ENCODE results near the gene ITGA11.

The ITGA11 gene

DNA sequence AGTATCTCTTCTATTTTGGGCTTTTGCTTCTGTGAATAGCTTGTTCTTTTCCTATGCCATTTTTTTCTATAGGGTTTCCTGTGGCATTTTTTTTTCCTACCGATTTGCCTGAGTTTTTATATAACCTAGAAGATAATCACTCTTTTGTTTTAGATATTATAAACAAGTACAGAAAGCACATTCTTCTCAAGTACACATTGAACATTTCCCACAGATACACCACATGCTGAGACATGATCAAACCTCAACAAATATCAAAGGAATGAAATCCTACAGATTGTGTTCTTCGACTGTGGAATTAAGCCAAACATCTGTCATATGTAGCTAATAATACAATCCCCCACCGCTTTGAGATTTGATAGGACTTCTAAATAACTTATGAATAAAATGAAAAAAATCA is 163.6 kb downstream of the ITGA11 start:
- no peak overlapping the region for H3K27ac Mint-ChIP-seq
- no peaks in the 10 kb centered on the region for H3K9me3 Mint-ChIP-seq
- peaks cover 4% of the 10 kb centered on the region for H3K27me3 Mint-ChIP-seq
- H3K4me1 Mint-ChIP-seq (ENCODE audit: low read depth), result peaks cover 10% of the 10 kb centered on the region
- no peaks in the 10 kb centered on the region for H3K36me3 Mint-ChIP-seq (ENCODE audit: low read depth)
- no peak overlapping the region for H3K4me3 Mint-ChIP-seq

DNA sequence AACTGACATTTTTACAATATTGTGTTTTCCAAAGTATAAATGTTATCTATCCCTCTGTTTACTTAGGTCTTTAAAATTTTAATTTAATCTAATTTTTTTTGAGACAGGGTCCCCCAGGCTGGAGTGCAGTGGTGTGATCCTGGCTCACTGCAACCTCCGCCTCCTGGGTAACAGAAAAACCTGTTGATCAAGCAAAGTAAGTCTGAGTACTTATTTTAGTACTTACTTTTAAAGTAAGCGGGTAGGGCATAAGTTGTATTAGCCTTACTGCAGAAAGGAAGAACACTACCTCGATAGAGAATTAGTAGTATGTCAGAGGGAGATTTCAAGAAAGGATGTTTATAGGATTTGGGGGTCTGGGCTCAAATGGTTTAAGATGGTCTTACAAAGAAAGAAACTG is 166.3 kb downstream of the ITGA11 start:
- Mint-ChIP-seq H3K27me3 (peaks cover 8% of the 10 kb centered on the region), H3K9me3 (no peaks in the 10 kb centered on the region), H3K36me3 (ENCODE audit: low read depth) (no peaks in the 10 kb centered on the region), H3K27ac (no peak overlapping the region), H3K4me1 (ENCODE audit: low read depth) (no peaks in the 10 kb centered on the region), H3K4me3 (no peak overlapping the region)

DNA sequence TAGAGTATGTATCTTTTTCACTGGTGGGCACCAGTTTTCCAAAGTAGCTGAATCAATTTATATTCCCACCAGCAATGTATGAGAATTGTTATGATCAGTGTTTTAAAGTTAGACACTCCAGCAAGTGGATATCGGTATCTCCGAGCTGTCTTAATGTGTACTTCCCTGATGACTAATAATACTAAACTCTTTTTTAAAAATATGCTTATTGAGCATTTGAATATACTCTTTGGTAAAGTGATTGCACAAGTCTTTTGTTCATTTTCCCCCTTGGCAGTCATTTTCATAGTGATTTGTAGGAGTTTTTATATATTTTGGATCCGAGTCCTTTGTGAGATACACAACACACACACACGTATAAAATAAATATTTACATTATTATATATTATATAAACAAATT is 166.9 kb downstream of the ITGA11 start:
- H3K9me3 Mint-ChIP-seq, result no peaks in the 10 kb centered on the region
- no peaks in the 10 kb centered on the region for H3K4me1 Mint-ChIP-seq (ENCODE audit: low read depth)
- peaks cover 8% of the 10 kb centered on the region for H3K27me3 Mint-ChIP-seq

DNA sequence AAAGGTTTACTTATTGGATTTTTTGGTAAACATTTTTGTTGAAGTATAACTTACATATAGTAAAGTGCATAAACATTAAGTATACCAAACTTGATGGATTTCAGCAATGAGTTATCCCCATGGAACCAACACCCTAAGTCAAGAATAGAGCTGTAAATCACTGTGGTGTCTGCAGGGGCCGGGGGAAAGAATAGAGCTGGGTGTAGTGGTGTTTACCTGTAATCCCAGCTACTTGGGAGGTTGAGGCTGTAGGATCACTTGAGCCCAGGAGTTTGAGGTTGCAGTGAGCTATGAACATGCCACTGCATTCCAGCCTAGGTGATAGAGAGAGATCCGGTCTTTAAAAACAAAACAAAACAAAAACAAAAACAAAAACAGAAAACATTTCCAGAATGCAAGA is 167.7 kb downstream of the ITGA11 start:
- H3K4me3 Mint-ChIP-seq, result no peak overlapping the region
- peaks cover 8% of the 10 kb centered on the region for H3K27me3 Mint-ChIP-seq
- no peaks in the 10 kb centered on the region for H3K36me3 Mint-ChIP-seq (ENCODE audit: low read depth)
- H3K9me3 Mint-ChIP-seq, result no peaks in the 10 kb centered on the region
- H3K4me1 Mint-ChIP-seq (ENCODE audit: low read depth), result no peaks in the 10 kb centered on the region
- H3K27ac Mint-ChIP-seq, result no peak overlapping the region

More for the DNA sequence above, 166.9 kb downstream of the ITGA11 start:
- Mint-ChIP-seq H3K27ac (no peak overlapping the region), H3K36me3 (ENCODE audit: low read depth) (no peaks in the 10 kb centered on the region), H3K4me3 (no peak overlapping the region)

DNA sequence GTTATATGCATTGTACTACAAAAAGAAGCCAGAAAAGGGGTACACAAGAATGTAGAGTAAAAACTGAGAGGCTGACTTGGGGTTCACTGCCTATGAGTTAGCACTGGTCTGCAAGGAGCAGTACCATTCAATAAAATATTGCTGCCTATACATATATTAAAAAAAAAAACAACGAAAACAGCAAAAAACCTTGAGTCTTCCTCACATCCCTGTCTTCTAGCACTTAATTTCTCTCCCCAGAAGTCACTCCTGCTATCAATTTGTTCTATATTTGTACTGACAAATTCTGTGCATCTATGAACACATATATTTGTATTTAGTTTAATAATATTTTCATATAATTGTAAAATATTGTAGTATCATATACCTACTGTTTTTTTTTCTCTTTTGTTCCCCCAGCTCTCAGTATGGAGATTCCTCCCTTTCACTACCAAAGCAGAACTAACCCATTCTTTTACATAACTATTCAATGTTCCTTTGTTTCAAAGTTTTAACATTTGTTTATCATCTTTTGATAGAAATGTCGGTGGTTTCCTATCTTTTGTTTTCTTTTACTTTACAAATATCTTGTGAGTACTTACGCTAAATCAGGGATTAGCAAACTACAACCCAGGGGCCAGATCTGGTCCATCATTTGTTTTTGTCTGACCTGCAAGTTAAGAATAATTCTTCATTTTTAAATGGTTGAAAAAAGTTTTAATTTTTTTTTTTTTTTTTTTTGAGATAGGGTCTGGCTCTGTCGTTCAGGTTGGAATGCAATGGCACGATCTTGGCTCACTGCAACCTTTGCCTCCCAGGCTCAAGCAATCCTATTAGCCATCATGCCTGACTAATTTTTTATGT is 169.2 kb downstream of the ITGA11 start:
- Mint-ChIP-seq H3K9me3 (no peaks in the 10 kb centered on the region), H3K36me3 (ENCODE audit: low read depth) (no peaks in the 10 kb centered on the region), H3K27me3 (peaks cover 8% of the 10 kb centered on the region), H3K4me1 (ENCODE audit: low read depth) (peaks cover 6% of the 10 kb centered on the region), H3K27ac (no peak overlapping the region), H3K4me3 (no peak overlapping the region)

DNA sequence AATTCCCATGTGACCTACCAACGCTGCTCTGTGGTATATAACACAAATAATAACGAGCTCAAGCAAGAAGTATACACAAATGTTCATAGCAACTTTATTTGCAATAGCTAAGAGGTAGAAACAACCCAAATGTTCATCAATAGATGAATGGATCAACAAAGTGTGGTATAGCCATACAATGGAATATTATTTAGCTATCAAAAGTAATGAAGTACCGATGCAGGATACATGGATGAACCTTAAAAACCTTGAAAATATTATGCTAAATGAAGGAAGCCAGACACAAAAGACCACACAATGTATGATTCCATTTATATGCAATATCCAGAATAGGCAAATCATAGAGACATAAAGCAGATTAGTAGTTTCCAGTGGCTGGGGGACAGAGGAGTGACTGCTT is 170.0 kb downstream of the ITGA11 start:
- H3K4me3 Mint-ChIP-seq, result no peak overlapping the region
- no peak overlapping the region for H3K27ac Mint-ChIP-seq
- H3K4me1 Mint-ChIP-seq (ENCODE audit: low read depth), result peaks cover 7% of the 10 kb centered on the region
- H3K27me3 Mint-ChIP-seq, result peaks cover 8% of the 10 kb centered on the region
- no peaks in the 10 kb centered on the region for H3K9me3 Mint-ChIP-seq
- no peaks in the 10 kb centered on the region for H3K36me3 Mint-ChIP-seq (ENCODE audit: low read depth)

DNA sequence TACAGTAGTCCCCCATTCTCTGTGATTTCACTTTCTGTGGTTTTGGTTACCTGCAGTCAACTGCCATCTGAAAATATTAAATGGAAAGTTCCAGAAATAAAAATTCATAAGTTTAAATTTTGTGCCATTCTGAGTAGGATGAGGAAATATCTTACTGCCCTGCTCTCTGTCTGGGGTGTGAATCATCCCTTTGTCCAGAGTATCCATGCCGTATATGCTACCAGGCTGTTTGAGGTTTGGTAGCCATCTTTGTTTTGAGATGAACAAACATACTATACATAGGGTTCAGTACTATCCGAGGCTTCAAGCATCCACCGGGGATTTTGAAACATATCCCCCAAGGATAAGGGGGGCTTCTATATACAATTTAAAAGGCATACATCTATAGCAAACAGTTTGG is 170.7 kb downstream of the ITGA11 start:
- H3K4me3 Mint-ChIP-seq, result no peak overlapping the region
- H3K36me3 Mint-ChIP-seq (ENCODE audit: low read depth), result no peaks in the 10 kb centered on the region
- H3K27me3 Mint-ChIP-seq, result peaks cover 8% of the 10 kb centered on the region
- H3K9me3 Mint-ChIP-seq, result no peaks in the 10 kb centered on the region
- no peak overlapping the region for H3K27ac Mint-ChIP-seq
- peaks cover 9% of the 10 kb centered on the region for H3K4me1 Mint-ChIP-seq (ENCODE audit: low read depth)

DNA sequence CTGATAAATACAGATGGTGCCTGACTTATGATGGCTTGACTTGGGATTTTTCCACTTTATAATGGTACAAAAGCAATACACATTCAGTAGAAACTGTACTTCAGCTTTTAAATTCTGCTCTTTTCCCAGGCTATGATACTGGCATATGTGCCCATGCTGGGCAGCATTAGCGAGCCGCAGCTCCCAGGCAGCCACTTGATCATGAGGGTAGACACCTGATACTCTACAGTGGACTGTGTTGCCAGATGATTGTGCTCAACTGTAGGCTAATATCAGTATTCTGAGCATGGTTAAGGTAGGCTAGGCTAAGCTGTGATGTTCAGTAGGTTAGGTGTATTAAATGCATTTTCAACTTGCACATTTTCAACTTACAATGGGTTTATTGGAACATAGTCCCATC is 172.1 kb downstream of the ITGA11 start:
- H3K27ac Mint-ChIP-seq, result no peak overlapping the region
- H3K27me3 Mint-ChIP-seq, result peaks cover 8% of the 10 kb centered on the region
- H3K36me3 Mint-ChIP-seq (ENCODE audit: low read depth), result no peaks in the 10 kb centered on the region
- H3K4me1 Mint-ChIP-seq (ENCODE audit: low read depth), result peaks cover 9% of the 10 kb centered on the region
- no peak overlapping the region for H3K4me3 Mint-ChIP-seq
- H3K9me3 Mint-ChIP-seq, result no peaks in the 10 kb centered on the region

DNA sequence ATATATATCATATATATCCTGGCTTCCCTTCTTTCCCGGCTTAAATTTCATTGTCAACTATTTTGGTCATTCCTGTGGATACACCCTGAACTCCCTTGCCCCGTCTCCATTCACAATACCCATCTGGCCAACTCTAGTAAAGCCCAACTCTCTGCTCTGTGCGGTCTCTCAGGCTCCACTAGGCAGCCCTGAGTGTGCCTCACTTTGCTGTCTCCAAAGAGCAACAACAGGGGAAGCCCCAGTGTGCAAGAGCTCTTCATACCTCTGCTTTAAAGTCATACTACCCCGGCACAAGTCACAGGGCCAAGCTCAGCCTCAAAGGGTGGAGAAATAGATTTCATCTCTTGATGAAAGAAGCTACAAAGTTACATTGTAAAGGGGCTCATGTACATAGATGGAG is 173.3 kb downstream of the ITGA11 start:
- peaks cover 9% of the 10 kb centered on the region for H3K4me1 Mint-ChIP-seq (ENCODE audit: low read depth)
- no peaks in the 10 kb centered on the region for H3K36me3 Mint-ChIP-seq (ENCODE audit: low read depth)
- no peak overlapping the region for H3K4me3 Mint-ChIP-seq
- no peaks in the 10 kb centered on the region for H3K9me3 Mint-ChIP-seq
- peaks cover 8% of the 10 kb centered on the region for H3K27me3 Mint-ChIP-seq
- H3K27ac Mint-ChIP-seq, result no peak overlapping the region

DNA sequence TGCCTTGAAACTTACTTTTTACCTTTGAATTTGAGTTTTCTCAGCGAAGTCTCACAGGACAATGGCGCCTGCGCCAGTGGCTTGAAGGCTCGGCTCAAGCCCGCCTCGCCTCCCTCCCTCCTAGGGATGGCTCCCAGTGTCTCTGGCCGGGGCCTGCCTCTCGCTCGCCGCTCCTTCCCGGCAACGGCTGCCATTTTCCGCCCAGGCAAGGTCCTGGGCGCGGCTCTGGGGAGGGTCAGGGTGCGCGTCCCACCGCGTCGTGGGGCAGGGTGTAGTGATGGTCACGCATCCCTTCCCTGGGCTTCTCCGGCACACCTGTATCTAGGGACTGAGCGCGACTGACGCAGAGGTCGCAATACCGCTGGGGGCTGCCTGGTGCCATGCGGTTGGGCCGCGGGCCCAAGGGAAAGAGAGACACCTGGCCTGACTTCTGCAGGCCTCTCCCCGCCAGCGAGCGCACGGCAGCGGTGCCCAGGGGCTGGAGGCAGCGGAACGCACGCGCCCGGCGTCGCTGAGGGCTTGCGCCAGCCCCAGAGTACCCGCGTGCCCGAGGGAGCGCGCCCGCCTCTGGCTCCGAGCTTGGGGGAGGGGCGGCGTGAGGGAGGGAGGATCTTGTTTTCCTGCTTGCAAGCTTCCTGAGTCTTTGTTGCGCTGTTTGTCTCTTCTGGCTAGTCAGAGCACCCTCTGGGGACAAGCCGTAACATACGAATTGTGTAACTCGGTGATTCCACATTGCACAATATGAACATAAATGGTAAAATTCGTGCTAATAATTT is 175.1 kb downstream of the ITGA11 start:
- peaks cover 7% of the 10 kb centered on the region for H3K27me3 Mint-ChIP-seq
- no peak overlapping the region for H3K27ac Mint-ChIP-seq
- peaks cover 9% of the 10 kb centered on the region for H3K4me1 Mint-ChIP-seq (ENCODE audit: low read depth)
- H3K36me3 Mint-ChIP-seq (ENCODE audit: low read depth), result no peaks in the 10 kb centered on the region
- H3K4me3 Mint-ChIP-seq, result peak overlapping the region; percentile 61
- no peaks in the 10 kb centered on the region for H3K9me3 Mint-ChIP-seq

DNA sequence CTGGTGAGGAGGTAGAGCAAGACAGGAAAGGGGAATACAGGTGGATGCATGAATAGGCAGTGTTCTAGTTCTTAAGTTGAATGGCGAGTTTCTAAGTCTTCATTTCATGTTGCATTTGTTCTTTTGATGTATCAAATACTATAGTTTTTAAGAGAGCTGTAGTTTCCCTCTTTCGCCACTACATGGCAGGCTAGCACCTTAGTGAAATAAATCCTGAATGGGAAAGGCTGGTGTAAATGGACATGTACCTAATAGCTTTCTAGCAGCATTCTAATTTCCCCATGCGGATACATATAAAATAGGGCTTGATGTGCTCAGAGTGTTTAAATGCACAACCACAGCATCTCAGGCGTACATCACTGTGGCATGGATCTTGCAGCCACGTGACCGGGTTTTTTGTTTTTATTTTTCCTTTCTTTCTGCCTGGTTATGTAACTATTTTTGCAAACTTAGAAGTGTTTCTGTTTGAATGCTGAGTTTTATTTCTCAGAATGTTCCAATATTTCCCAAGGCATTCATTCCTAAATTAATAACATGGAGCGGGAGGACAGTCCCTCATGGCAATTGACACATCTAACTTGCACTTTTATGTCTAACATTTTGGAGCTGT is 178.9 kb downstream of the ITGA11 start:
- H3K9me3 Mint-ChIP-seq, result no peaks in the 10 kb centered on the region
- H3K27ac Mint-ChIP-seq, result no peak overlapping the region
- no peaks in the 10 kb centered on the region for H3K36me3 Mint-ChIP-seq (ENCODE audit: low read depth)

DNA sequence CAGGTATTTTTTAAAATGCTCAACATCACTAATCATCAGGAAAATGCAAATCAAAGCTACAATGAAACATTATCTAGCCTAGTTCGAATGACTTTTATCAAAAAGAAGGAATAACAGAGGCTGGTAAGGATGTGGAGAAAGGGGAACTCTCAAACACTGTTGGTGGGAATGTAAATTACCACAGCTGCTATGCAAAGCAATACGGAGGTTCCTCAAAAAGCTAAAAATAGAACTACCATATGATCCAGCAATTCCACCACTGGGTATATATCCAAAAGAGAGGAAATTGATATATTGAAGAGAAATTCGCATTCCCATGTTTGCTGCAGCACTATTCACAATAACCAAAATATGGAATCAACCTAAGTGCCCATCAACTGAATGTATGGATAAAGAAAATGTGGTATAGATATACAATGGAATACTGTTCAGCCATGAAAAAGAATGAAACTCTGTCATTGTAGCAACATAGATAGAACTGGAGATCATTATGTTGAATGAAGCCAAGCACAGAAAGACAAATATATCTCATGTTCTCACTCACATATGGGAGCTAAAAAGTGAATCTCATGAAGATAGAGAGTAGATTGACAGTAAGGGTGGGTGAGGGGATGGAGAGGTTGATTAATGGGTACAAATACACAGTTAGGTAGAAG is 182.8 kb downstream of the ITGA11 start:
- H3K36me3 Mint-ChIP-seq (ENCODE audit: low read depth), result no peaks in the 10 kb centered on the region
- H3K4me1 Mint-ChIP-seq (ENCODE audit: low read depth), result no peaks in the 10 kb centered on the region
- H3K9me3 Mint-ChIP-seq, result no peaks in the 10 kb centered on the region
- H3K27me3 Mint-ChIP-seq, result peaks cover 25% of the 10 kb centered on the region
- no peak overlapping the region for H3K4me3 Mint-ChIP-seq
- no peak overlapping the region for H3K27ac Mint-ChIP-seq

More for the DNA sequence above, 178.9 kb downstream of the ITGA11 start:
- Mint-ChIP-seq H3K4me1 (ENCODE audit: low read depth) (peaks cover 3% of the 10 kb centered on the region), H3K4me3 (no peak overlapping the region), H3K27me3 (peaks cover 14% of the 10 kb centered on the region)
